Endodermal cell (in vitro differentiated cells): ENCODE data around the gene FOXA1. TPM values are rescaled to one million over a fixed set of nuclear protein-coding genes. Genes with fewer than 3 reads are reported as not detected.
A peak's percentile ranks its signal among the peaks of the same experiment; 100 is the strongest.

ENCODE experiments used
- DNase-seq: peaks from one replicate; pipeline ENCODE4 v3.0.0-alpha.2; 2017
- H3K27ac ChIP-seq: 2 replicates; pipeline ENCODE4 v1.5.1; 2013; ENCODE audit warnings: mild to moderate bottlenecking, low read depth, low read length, moderate library complexity
- H3K27me3 ChIP-seq: 2 replicates; pipeline ENCODE4 v1.6.1; 2013; ENCODE audit warnings: mild to moderate bottlenecking, low read length, moderate library complexity; ENCODE audit not compliant: insufficient read depth, control insufficient read depth, poor library complexity, severe bottlenecking
- H3K36me3 ChIP-seq: 2 replicates; pipeline ENCODE4 v1.7.0; 2013; ENCODE audit warnings: mild to moderate bottlenecking, low read length, moderate library complexity; ENCODE audit not compliant: control insufficient read depth, insufficient read depth
- H3K4me1 ChIP-seq: one replicate; pipeline ENCODE4 v1.7.0; 2013; ENCODE audit warnings: low read length; ENCODE audit not compliant: control insufficient read depth, insufficient read depth
- H3K4me3 ChIP-seq: 2 replicates; pipeline ENCODE4 v1.5.1; 2013; ENCODE audit warnings: mild to moderate bottlenecking, low read length, moderate library complexity
- H3K9ac ChIP-seq: 2 replicates; pipeline ENCODE4 v1.6.1; 2013; ENCODE audit warnings: mild to moderate bottlenecking, low read length, moderate library complexity; ENCODE audit not compliant: poor library complexity, severe bottlenecking; ENCODE audit errors: extremely low read depth
- H3K9me3 ChIP-seq: 2 replicates; pipeline ENCODE4 v1.6.1; 2013; ENCODE audit warnings: mild to moderate bottlenecking, low read length, moderate library complexity; ENCODE audit not compliant: control insufficient read depth
- H3K27ac Mint-ChIP-seq: 2 replicates; pipeline ENCODE4 v1.8.0; 2020; ENCODE audit warnings: mixed read lengths
- H3K27me3 Mint-ChIP-seq: 2 replicates; pipeline ENCODE4 v1.8.0; 2021; ENCODE audit warnings: mild to moderate bottlenecking, mixed read lengths; ENCODE audit not compliant: insufficient read depth
- H3K36me3 Mint-ChIP-seq: 2 replicates; pipeline ENCODE4 v1.8.0; 2020; ENCODE audit warnings: low read depth, mixed read lengths
- H3K4me1 Mint-ChIP-seq: 2 replicates; pipeline ENCODE4 v1.8.0; 2020; ENCODE audit warnings: mixed read lengths
- H3K4me3 Mint-ChIP-seq: 2 replicates; pipeline ENCODE4 v1.8.0; 2020; ENCODE audit warnings: mild to moderate bottlenecking, moderate library complexity, mixed read lengths
- H3K9me3 Mint-ChIP-seq: 2 replicates; pipeline ENCODE4 v1.8.0; 2020; ENCODE audit warnings: mild to moderate bottlenecking, mixed read lengths
- CTCF ChIP-seq: fragments of 200-600 bp; sonication (generic); conservative IDR thresholded peaks from 2 replicates; pipeline ENCODE4 v1.5.0; 2021; ENCODE audit warnings: antibody characterized with exemption, mild to moderate bottlenecking
- WGBS, 2 experiments: methylation state at CpG; one replicate each; pipeline versions ENCODE4 v1.1.5 to v1.1.7; 2013; ENCODE audit warnings: missing lambda C conversion rate in 2 of 2, mixed read lengths in 1 of 2; ENCODE audit not compliant: insufficient coverage in 1 of 2, insufficient read length in 1 of 2; 5-methylcytosine and 5-hydroxymethylcytosine counted together
- total RNA-seq, 2 donors: library from RNA; stranded (reverse); fragmentation: NEBNext Ultra II Directional in 1 of 2; extraction: Animal tissue kit (Norgen Biotek cat#: 25700) in 1 of 2; gene quantifications; 2 replicates in 1 of 2; 3 replicates in 1 of 2; pipeline ENCODE4 v1.2.1, GENCODE V29; 2021

Gene FOXA1
- total RNA-seq, 2 donors from 2014 or later: 41.2 to 51.4 TPM

GRCh38 chr14:37598747-37599506 lies 3.9 kb upstream of the FOXA1 start:
- H3K4me3 Mint-ChIP-seq: peak overlapping the region; percentile 69
- Histone ChIP-seq H3K9ac (no peak overlapping the region), H3K36me3 (no peaks in the 10 kb centered on the region), H3K9me3 (no peaks in the 10 kb centered on the region), H3K27me3 (peaks cover 86% of the 10 kb centered on the region), H3K4me3 (peak overlapping the region; percentile 76), H3K4me1 (no peaks in the 10 kb centered on the region), H3K27ac (no peak overlapping the region)
- H3K9me3 Mint-ChIP-seq: no peaks in the 10 kb centered on the region
- WGBS, 2 experiments: 15 to 28% methylated on average over 9 to 36 of the region's 36 CpGs
- peaks cover 29% of the 10 kb centered on the region for H3K4me1 Mint-ChIP-seq
- peak; percentile 58 for DNase-seq
- peaks cover 88% of the 10 kb centered on the region for H3K27me3 Mint-ChIP-seq
- no peak for TF ChIP-seq CTCF
- no peak overlapping the region for H3K27ac Mint-ChIP-seq
- H3K36me3 Mint-ChIP-seq: no peaks in the 10 kb centered on the region

- peaks cover 88% of the 10 kb centered on the region for H3K27me3 Mint-ChIP-seq
- TF ChIP-seq CTCF: no peak
- no peak overlapping the region for H3K4me3 ChIP-seq
- peak overlapping the region; percentile 69 for H3K4me3 Mint-ChIP-seq
- H3K4me1 Mint-ChIP-seq: peaks cover 29% of the 10 kb centered on the region
- no peaks in the 10 kb centered on the region for H3K36me3 Mint-ChIP-seq
- H3K9me3 ChIP-seq: no peaks in the 10 kb centered on the region
- H3K27ac ChIP-seq: no peak overlapping the region
- DNase-seq: peak; percentile 69
- H3K9me3 Mint-ChIP-seq: no peaks in the 10 kb centered on the region
- H3K27me3 ChIP-seq: peaks cover 86% of the 10 kb centered on the region
- no peak overlapping the region for H3K9ac ChIP-seq
- whole genome bisulfite sequencing, 2 experiments: 19 to 24% methylated on average over 27 to 50 of the region's 50 CpGs
- H3K36me3 ChIP-seq: no peaks in the 10 kb centered on the region
- H3K27ac Mint-ChIP-seq: no peak overlapping the region
- H3K4me1 ChIP-seq: no peaks in the 10 kb centered on the region
Measured at GRCh38 chr14:37597914-37598746, 3.1 kb upstream of the FOXA1 start.

DNA sequence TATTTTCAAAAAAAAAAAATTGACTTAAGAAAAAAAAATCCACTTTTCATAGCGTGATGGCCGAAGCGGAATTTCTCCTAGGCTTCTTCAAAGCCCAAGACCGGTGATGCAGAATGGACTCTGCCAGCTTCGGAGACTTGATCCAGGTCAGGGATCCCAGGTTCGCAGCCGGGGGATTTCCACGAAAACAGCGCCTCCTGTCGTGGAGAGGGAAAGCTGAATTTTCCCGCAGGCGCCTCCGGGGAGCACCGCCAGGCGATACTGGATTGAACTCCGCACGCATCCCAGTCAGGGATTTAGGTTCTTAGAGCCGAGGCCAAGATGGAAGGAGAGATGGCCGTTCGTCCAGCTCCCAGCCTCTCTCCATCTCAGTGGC lies 2.5 kb upstream of the FOXA1 start:
- Mint-ChIP-seq H3K36me3 (no peaks in the 10 kb centered on the region), H3K4me1 (peaks cover 31% of the 10 kb centered on the region), H3K27ac (no peak overlapping the region), H3K9me3 (no peaks in the 10 kb centered on the region), H3K4me3 (peak overlapping the region; percentile 69), H3K27me3 (peaks cover 88% of the 10 kb centered on the region)
- Histone ChIP-seq H3K4me3 (peak overlapping the region; percentile 79), H3K9me3 (no peaks in the 10 kb centered on the region), H3K27me3 (peaks cover 86% of the 10 kb centered on the region), H3K27ac (no peak overlapping the region), H3K4me1 (no peaks in the 10 kb centered on the region), H3K9ac (no peak overlapping the region), H3K36me3 (no peaks in the 10 kb centered on the region)
- WGBS, 2 experiments: 11 to 16% methylated on average over 16 to 20 of the region's 20 CpGs
- peak; percentile 86 for DNase-seq
- TF ChIP-seq CTCF: peak; percentile 82
